GM12878 (cell line): ENCODE data around the gene INSRR. TPM values are rescaled to one million over a fixed set of nuclear protein-coding genes. Genes with fewer than 3 reads are reported as not detected.

Experiments
- EZH2 ChIP-seq: IDR thresholded peaks from 2 replicates; pipeline ENCODE4 v1.6.1; 2012; ENCODE audit warnings: low read depth, mild to moderate bottlenecking, control low read depth, inconsistent platforms, low read length, borderline replicate concordance; ENCODE audit not compliant: control insufficient read depth
- HCFC1 ChIP-seq: fragments of 150-350 bp; IDR thresholded peaks from 2 replicates; pipeline ENCODE4 v1.6.1; 2014; ENCODE audit warnings: low read length
- JUNB ChIP-seq: IDR thresholded peaks from 2 replicates; pipeline ENCODE4 v1.6.1; 2016; ENCODE audit warnings: antibody characterized with exemption, mild to moderate bottlenecking
- KLF5 ChIP-seq: fragments of 450-650 bp; IDR thresholded peaks from 2 replicates; pipeline ENCODE4 v1.6.1; 2014; ENCODE audit warnings: mild to moderate bottlenecking; ENCODE audit not compliant: partially characterized antibody
- RAD21 ChIP-seq: IDR thresholded peaks from 2 replicates; pipeline ENCODE4 v1.6.1; 2011; ENCODE audit warnings: mild to moderate bottlenecking, low read depth, low read length, moderate library complexity; ENCODE audit not compliant: insufficient read depth
- SMAD5 ChIP-seq: IDR thresholded peaks from 2 replicates; pipeline ENCODE4 v1.6.1; 2016; ENCODE audit warnings: antibody characterized with exemption, low read depth
- SMC3 ChIP-seq: IDR thresholded peaks from 2 replicates; pipeline ENCODE4 v1.6.1; 2011; ENCODE audit warnings: low read length, improper control_type of control experiment, borderline replicate concordance
- SRF ChIP-seq, 2 experiments: IDR thresholded peaks; 2 replicates each; pipeline ENCODE4 v1.6.1; 2011; ENCODE audit warnings: low read depth in 2 of 2, low read length in 2 of 2, mild to moderate bottlenecking in 1 of 2, moderate library complexity in 1 of 2
- ZNF384 ChIP-seq: IDR thresholded peaks from 2 replicates; pipeline ENCODE4 v1.6.1; 2012; ENCODE audit warnings: low read depth, mild to moderate bottlenecking, low read length, improper control_type of control experiment, borderline replicate concordance
- polyA plus RNA-seq, 11 experiments: library from polyadenylated mRNA; depleted of rRNA in 4 of 11; unstranded in 6 of 11; stranded (reverse) in 5 of 11; fragments of >200 nt; fragmentation: Nextera tagmentation in 4 of 11; fragmentation: Illumina TruSeq in 1 of 11; extraction: Ambion mirVana in 4 of 11; extraction: Trizol in 1 of 11; gene quantifications; 1 replicate in 1 of 11; 2 replicates in 10 of 11; pipeline versions ENCODE4 v1.2.1 to v1.2.3, GENCODE V29; 2011 to 2016; ENCODE audit warnings: inconsistent platforms in 2 of 11, missing spikeins in 2 of 11, low read depth in 1 of 11
- total RNA-seq, 4 experiments: library from RNA; depleted of rRNA in 3 of 4; stranded (reverse); fragments of >200 nt in 3 of 4; fragmentation: Illumina TruSeq in 1 of 4; extraction: Trizol in 1 of 4; gene quantifications; 2 replicates each; pipeline versions ENCODE4 v1.2.1 to v1.2.3, GENCODE V29; 2013 to 2021
- TF ChIP-seq, protein P1 (sequence below): IDR thresholded peaks from 2 replicates; pipeline ENCODE4 v1.6.1; 2012; ENCODE audit warnings: mild to moderate bottlenecking, low read depth, low read length

Gene INSRR
- total and polyA plus RNA-seq, 10 of the 15 experiments (the other 5 are each of a cell fraction or from before 2014, with no cell fraction given): 0.01 TPM; not detected in 9

DNA sequence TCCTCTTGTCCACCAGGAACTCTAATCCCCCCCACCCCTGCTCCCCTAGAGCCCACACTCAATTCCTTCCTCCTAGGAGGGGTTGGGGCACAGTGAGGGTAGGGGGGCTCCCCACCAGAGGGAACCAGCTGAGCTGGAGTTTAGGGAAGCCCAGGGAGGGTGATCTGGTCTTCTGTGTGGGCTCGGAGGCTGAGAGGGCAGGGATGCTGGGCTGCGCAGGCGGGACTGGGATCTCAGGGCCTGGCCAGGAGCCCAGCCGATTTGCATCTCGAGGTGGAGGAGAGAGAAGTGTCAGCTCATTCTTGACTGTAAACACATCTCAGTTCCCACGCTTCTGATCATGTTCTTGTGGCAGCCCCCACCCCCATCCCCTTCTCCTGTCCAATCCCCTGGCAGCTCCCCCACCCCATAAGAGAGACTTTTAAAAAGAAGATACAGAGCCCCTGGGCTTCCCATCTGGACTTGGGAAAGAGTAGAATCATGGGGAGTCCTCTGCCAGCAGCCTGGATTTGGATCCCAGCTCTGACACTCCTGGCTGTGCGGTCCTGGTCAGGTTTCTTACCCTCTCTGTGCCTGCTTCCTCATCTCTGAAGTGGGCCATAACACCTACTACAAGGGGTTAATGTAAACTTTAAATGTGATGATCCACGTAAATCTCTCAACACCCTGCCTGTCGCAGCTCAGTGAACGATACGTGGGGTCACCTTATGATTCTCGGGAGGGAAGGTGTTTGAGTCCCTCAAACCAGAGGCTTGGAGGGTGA, 41.2 kb upstream of the INSRR start (continued):
- TF ChIP-seq, protein P1, sequence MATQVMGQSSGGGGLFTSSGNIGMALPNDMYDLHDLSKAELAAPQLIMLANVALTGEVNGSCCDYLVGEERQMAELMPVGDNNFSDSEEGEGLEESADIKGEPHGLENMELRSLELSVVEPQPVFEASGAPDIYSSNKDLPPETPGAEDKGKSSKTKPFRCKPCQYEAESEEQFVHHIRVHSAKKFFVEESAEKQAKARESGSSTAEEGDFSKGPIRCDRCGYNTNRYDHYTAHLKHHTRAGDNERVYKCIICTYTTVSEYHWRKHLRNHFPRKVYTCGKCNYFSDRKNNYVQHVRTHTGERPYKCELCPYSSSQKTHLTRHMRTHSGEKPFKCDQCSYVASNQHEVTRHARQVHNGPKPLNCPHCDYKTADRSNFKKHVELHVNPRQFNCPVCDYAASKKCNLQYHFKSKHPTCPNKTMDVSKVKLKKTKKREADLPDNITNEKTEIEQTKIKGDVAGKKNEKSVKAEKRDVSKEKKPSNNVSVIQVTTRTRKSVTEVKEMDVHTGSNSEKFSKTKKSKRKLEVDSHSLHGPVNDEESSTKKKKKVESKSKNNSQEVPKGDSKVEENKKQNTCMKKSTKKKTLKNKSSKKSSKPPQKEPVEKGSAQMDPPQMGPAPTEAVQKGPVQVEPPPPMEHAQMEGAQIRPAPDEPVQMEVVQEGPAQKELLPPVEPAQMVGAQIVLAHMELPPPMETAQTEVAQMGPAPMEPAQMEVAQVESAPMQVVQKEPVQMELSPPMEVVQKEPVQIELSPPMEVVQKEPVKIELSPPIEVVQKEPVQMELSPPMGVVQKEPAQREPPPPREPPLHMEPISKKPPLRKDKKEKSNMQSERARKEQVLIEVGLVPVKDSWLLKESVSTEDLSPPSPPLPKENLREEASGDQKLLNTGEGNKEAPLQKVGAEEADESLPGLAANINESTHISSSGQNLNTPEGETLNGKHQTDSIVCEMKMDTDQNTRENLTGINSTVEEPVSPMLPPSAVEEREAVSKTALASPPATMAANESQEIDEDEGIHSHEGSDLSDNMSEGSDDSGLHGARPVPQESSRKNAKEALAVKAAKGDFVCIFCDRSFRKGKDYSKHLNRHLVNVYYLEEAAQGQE: no peak
- no peak for TF ChIP-seq RAD21
- no peak for TF ChIP-seq SMAD5
- no peak for TF ChIP-seq EZH2
- no peak for TF ChIP-seq SRF (IDR thresholded peaks at IDR 0.05; ENCODE audit: low read depth in 2 of 2, low read length in 2 of 2)
- TF ChIP-seq SMC3: no peak
- no peak for TF ChIP-seq ZNF384
- no peak for TF ChIP-seq JUNB
- no peak for TF ChIP-seq KLF5
- TF ChIP-seq HCFC1: no peak
